GM19452 (cell line): ENCODE data around the gene RBM14.
"Not testable (repeated sequence)": the region's sequence is repeated elsewhere in the genome, so short reads cannot be mapped to it uniquely, and the experiment has no call there.

Experiments
- ATAC-seq: cut with Tn5 transposase; IDR thresholded peaks from one replicate; pipeline ENCODE4 v1.9.1; 2021; ENCODE audit not compliant: unreplicated experiment

Gene RBM14

DNA sequence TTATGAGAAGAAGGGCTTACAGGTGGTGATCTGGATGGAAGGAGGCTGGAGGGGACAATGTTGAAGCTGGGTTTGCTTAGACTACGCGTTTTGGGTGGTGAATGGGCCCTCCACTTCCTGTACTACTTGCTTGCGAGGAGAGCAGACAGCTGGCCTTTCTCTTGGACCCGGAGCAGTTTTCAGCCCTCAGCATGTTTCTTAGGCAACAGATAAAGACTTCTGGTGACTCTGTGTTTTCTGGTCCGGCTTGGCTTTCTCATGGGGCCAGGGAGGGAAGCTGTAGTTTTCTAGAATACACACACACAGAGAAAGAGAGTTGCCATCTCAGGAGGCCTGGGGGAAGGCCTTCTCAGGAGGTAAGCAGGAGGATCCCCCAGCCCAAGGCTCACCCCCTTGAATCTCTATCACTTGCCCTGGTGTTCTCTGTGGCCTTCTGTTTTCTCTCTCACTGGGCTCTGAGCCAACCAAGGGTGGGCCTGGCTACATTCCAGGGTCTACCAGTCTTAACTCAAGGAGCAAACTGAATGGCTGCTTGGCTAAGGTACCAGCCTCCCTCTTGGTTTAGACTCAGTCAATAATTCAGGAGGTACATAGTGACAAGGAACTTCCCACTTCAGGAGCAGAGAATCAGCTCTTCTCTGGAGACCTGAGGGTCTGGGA, 21.1 kb upstream of the RBM14 start:
- ATAC-seq: no peak

DNA sequence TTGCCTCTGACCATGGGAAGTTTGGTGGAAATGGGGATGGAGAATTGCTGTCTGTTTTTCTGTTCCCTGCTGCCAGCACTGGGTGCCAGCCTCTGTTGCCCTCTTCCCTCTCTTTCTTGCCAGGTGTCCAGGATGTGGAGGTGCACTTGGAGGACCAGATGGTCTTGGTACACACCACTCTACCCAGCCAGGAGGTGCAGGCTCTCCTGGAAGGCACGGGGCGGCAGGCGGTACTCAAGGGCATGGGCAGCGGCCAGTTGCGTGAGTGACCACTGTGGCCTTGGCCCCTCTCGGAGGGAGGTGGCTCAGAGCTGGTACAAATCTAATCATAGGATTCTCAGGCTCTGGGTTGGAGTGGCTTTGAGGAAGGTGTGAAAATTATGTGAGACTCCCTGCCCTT, 17.4 kb upstream of the RBM14 start:
- no peak for ATAC-seq

DNA sequence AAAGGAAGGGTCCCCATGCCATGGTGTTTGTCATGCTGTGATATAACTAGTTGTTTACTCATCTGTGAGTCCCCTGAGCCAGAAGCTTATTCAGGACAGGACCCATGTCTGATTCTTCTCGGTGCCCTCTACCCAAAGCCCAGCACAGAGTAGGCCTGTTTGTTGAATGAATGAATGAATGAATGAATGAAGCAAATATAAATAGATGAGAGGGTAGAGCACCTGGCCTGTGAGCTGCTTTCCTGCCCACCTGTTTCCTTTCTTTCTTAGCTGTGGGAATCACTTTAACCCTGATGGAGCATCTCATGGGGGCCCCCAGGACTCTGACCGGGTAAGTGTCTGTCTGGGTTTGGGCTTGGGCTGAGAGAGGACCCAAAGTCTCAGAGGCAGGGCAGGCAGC, 16.2 kb upstream of the RBM14 start:
- ATAC-seq: no peak

DNA sequence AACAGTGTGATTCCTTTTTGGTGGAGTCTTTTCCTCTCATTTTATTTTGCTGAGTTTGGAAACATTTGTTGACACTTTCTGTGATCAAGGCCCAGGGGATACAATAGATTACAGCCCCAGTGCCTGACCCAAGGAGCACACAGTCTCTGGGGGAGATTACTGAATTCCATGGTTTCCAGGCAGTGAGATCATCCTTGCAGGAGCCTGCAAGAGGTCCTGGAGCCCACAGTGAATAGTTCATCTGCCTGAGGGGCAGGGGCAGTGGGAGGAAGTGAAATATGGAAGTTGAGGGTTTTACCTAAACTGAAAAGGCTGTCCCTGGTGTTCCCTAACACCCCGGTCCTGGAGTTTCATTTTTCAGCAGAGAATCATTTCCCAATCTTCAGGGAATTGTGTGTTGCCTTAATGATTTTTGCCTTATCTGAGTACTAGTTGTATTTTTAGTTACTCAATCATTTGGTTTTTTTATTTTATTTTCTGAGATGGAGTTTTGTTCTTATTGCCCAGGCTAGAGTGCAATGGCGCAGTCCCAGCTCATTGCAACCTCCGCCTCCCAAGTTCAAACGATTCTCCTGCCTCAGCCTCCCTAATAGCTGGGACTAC, 15.7 kb upstream of the RBM14 start:
- no peak for ATAC-seq

DNA sequence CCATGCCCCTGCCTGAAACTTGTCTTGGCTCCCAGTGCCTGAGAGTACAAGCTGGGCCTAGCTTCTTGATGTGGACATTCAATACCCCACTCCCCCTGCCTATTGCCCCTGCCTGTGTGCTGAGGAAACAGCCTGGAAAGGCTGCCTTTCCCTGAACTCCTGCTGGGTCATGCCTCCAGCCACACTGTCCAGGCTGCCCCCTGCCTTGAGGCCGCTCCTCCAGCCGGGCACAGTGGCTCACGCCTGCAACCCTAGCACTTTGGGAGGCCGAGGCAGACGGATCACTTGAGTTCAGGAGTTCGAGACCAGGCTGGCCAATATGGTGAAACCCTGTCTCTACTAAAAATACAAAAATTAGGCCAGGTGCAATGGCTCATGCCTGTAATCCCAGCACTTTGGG, 13.4 kb upstream of the RBM14 start:
- ATAC-seq: no peak

DNA sequence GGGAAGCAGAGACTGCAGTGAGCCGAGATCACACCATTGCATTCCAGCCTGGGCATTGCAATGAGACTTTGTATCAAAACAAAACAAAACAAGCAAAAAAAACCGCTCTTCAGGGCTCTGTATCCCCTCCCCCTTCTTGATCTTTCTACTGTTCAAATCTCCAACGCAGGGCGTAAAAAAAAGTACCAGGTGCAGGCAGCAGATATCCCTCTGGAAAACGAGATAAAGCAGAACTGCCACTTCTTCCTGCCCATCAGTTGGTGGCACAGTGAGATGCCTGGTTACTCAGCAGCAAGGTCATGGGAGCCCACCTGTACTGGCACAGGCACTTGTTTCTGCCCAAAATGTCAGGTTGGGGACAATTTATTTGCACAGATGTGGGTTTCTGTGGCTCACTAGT, 12.3 kb upstream of the RBM14 start:
- no peak for ATAC-seq

DNA sequence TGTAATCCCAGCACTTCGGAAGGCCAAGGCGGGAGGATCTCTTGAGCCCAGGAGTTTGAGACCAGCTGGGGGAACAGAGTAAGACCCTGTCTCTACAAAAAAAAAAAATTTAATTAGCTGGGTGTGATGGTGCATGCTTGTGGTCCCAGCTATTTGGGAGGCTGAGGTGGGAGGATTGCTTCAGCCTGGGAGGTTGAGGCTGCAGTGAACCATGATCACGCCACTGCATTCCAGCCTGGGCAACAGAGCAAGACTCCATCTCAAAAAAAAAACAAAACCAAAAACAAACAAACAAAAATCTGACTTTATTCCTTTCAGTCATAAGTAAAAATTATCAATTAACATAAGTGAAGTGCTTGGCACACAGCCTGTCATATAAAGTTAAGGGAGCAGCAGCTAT, 9.8 kb upstream of the RBM14 start:
- not testable (repeated sequence) for ATAC-seq

DNA sequence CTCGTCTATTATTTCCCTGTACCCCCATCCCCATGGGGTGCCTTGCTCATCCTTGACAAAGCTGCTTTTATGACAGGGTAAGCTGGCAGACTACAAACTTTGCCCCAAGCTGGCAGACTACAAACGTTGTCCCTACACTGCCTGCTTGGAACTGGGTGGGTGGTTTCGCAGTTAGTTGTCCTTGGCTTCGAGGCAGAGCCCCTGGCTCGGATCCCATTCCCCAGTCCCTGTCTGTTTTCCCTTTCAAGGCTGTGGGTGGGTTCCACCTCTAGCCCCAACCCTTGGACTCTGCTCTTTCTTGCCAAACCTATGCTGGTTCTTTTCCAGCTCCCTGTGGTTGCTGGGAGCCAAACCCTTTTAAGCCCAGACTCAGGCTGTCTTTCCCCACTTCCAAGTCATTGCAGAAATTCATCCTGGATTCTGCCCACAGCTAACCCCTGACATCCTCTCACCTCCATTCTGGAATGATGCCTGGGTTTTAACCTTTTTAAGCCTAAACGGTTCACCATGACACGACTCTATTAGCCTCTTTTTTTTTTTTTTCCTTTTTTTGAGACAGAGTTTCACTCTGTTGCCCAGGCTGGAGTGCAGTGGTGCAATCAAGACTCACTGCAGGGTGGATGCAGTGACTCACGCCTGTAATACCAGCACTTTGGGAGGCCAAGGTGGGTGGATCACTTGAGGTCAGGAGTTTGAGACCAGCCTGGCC, 9.2 kb upstream of the RBM14 start:
- ATAC-seq: no peak

DNA sequence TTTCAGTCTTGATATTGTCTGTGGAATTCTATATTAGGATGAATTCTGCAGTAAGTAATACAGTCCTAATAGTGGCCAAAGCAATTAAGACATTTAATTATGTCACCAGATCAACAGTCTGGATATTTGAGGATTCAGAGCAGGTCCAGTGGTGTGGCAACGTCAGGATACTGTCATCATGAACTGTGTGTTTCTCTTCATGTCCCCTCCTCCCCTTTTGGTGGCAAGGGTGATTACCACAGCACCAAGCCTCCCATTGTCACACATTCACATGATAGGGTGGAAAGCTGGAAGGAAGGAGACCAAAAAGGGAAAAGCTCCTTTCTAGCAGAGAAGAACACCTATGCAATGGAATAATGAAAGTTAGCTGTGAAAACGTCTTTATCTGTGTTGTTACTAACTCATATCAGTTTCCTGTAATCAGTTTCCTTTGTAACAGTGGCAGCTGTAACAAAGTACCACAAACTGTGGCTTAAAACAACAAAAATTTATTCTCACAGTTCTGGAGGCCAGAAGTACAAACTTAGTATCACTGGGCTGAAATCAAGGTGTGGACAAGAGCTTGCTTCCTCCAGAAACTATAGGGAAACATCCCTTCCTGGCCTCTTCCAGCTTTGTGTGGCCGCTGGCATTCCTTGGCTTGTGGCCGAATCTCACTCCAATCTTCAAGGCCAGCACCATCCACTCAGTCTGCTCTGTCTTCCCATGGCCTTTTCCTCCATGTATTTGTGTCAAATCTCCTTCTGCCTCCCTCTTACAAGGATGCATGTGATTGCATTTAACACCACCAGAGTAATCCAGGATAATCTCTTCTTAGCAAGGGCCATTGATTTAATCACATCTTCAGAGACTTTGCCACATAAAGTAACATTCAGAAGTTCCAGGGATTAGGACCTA, 6.5 kb upstream of the RBM14 start:
- no peak for ATAC-seq

DNA sequence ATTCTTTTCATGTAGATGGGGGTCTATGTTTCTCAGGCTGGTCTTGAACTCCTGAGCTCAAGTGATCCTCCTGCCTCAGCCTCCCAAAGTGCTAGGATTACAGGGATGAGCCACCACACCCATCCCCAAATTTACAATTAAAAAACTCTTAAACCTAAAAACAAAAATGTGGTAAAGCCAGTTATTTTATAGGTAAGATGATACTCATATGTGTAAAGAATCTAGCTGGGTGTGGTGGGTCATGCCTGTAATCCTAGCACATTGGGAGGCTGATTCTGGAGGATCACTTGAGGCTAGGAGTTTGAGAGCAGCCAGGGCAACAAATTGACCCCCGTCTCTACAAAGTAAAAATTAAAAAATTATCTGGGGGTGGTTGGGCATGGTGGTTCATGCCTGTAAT, 4.0 kb upstream of the RBM14 start:
- no peak for ATAC-seq

DNA sequence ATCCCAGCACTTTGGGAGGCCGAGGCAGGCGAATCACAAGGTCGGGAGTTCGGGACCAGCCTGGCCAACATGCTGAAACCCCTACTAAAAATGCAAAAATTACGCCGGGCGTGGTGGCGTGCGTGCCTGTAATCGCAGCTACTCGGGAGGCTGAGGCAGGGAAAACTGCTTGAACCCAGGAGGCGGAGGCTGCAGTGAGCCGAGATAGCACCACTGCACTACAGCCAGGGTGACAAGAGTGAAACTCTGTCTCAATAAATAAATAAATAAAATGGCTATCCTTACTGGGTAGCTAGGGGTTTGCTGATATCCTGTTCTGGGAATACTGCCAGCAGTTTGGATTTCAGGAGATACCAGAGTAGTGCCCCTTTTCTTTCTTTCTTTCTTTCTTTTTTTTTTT, 2.4 kb upstream of the RBM14 start:
- ATAC-seq: no peak

DNA sequence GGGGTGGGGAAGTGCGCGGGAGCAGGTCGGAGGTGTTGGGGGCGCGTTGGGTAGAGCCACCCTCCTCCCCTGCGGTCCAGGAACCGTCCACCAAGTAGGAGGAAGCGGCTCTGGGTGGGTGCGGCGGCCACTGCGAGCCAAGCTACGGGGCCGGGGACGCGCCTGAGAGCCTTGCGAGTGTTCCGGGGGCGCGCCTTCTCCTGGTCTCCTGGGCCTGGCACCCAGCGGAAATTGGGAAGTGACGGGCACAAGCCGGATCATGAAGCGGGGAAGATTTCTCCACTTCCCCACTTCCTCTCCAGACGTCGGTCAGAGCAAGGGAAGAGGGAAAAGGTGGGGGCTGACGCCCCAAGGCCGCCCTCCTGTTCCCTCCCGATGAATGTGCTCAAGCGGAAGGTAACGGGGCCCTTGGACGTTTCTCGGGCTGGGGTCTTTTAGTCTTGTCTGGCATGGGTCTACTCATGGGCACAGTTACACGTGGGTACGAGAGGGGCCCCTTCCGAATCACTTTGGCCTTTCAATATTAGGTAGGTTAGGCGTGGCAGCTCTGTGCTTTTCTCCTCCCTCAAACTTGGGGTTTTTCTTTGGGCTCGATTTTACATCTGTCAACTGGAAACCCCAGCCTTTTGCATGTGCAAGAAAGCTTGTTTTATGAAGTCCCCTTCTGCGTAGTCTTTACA, 865 bp downstream of the RBM14 start:
- ATAC-seq: no peak

DNA sequence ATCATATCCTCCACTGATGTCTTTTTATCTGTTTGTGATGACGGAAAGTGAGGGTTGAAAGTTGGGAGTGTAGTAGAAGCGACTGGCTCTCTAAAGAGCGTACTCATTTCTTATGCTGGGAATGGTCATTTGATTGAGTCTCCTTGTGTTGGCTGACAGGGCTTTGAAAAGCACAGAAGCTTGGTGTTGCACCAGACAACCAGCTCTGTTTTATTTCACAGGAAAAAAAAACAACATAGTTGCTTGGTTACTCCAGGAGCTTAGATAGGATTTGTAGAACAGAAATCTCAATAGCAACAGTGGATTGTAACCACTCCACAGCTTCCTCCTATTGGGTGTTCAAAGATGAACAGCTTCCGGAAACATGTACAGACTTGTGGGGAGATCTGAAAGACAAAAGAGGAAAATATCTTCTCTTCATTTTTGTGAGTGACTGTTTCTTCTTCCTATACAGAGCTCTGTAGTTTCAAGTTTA, 2.7 kb downstream of the RBM14 start:
- no peak for ATAC-seq

DNA sequence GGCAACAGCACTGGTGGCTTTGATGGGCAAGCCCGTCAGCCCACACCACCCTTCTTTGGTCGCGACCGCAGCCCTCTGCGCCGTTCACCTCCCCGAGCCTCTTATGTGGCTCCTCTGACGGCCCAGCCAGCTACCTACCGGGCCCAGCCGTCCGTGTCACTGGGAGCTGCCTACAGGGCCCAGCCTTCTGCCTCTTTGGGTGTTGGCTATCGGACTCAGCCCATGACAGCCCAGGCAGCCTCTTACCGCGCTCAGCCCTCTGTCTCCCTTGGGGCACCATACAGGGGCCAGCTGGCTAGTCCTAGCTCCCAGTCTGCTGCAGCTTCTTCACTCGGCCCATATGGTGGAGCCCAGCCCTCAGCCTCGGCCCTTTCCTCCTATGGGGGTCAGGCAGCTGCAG, 8.0 kb downstream of the RBM14 start:
- ATAC-seq: no peak

DNA sequence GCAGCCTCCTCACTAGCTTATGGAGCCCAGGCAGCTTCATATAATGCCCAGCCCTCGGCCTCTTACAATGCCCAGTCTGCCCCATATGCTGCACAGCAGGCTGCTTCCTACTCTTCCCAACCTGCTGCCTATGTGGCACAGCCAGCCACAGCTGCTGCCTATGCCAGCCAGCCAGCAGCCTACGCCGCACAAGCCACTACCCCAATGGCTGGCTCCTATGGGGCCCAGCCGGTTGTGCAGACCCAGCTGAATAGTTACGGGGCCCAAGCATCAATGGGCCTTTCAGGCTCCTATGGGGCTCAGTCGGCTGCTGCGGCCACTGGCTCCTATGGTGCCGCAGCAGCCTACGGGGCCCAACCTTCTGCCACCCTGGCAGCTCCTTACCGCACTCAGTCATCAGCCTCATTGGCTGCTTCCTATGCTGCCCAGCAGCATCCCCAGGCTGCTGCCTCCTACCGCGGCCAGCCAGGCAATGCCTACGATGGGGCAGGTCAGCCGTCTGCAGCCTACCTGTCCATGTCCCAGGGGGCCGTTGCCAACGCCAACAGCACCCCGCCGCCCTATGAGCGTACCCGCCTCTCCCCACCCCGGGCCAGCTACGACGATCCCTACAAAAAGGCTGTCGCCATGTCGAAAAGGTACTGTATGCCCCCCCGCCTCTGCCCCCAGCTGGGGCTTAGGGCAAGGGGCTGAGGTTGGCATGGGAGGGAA, 8.8 kb downstream of the RBM14 start:
- ATAC-seq: no peak

DNA sequence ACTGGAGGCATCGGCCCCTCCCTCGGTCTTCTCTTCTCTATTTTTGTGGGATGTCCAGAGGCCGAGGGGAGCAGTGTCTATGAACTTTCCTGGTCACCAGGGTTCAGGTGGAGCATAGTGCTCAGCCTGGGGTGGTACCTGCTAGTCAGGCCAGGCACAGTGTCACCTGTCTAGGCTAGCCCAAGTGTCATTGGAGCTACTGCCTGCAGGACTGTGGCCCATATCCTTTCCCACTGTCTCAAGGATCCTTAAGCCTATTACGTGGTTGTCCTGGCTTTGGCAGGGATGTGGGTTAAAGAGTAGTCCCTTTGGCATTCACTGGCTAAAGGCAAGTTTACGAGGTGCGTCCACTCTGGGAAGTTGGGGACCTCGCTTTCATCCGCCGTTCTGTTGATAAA, 9.3 kb downstream of the RBM14 start:
- ATAC-seq: no peak

DNA sequence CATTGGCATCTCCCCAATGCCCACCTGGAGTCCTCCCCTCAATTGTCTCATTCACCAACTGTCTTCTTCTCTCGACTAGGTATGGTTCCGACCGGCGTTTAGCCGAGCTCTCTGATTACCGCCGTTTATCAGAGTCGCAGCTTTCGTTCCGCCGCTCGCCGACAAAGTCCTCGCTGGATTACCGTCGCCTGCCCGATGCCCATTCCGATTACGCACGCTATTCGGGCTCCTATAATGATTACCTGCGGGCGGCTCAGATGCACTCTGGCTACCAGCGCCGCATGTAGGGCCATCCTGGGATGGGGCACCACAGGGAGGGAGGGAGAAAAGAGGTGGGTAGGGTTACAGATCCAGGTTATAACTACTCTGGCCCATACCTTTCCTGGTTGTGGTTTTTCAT, 10.0 kb downstream of the RBM14 start:
- ATAC-seq: no peak

DNA sequence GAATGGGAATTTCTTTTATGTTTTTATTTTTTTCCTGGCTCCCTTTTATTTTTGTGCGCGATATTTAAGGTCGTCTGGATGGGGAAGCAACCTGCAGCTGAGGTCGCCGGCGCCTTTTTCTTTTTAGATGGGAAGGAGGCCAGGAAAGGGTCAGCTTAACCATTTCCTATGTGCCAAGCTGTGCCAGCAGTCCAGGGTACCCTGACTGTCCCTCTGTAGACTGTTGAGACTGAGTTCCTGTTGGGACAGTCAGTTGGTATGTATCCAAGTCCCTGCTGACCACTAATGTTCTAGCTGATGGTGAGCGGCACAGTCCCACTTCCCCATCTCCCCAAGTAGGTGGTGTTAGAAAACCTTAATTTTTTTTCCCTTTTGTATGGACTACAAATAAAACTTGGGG, 10.5 kb downstream of the RBM14 start:
- ATAC-seq: no peak

DNA sequence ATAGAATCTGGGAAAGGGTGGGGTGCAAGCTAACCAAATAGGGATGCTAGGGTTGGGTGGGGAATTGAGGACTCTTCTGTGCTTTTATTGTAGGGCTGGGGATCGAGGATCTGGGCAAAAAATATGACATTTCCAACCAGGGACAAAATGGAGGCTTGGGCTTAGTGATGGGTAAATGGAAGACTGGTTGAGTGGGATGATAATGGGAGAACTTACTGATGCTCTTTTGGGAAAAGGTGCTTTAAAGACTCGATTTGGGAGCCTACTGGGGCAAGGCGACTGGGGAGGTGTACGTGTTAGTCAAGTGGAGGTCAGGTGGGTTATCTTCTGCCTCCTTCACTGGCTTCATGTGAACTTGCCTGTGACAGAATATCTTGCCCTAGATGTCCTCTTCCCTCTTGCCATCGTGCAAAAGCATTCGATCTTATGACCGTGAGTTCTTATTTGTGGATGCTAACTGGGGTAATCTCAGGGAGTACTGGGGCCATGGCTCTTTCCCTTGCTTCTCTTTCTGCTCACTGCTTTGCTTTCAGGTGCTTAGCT, 11.7 kb downstream of the RBM14 start:
- ATAC-seq: no peak

DNA sequence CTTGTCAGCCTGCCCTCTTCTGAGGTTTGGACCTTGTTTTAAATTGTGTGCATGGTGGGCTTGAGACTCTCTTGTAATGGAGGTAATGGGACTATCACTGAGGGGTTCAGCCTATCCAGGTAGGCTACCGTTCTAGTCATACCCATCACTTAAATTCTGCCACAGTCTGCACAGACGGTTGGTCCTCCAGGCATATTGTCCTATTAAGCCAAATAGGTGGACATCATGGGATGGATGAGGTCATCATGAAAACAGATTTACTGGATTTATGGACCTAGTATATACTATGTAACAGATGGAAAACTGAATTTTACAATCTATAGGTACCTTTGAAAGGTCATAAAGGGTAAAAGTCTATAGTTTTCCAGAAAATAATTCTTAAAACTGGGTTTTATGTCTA, 12.9 kb downstream of the RBM14 start:
- no peak for ATAC-seq
